GM06990 (cell line): ENCODE data around the gene KDELR1.

ENCODE experiments used
- DNase-seq: peaks from one replicate; pipeline ENCODE4 v3.0.0-alpha.2; 2011; ENCODE audit not compliant: insufficient read length; ENCODE audit errors: extremely low read depth
- H3K27me3 ChIP-seq: replicated peaks from 2 replicates; pipeline ENCODE4 v1.6.0; 2011; ENCODE audit warnings: low read length; ENCODE audit not compliant: control insufficient read depth, insufficient read depth
- H3K36me3 ChIP-seq: 2 replicates; pipeline ENCODE4 v1.5.1; 2011; ENCODE audit warnings: low read length; ENCODE audit not compliant: control insufficient read depth, insufficient read depth
- H3K4me3 ChIP-seq: replicated peaks from 2 replicates; pipeline ENCODE4 v1.5.1; 2011; ENCODE audit warnings: low read depth, mild to moderate bottlenecking, control low read depth, low read length
- TF ChIP-seq, protein P1 (sequence below): IDR thresholded peaks from 2 replicates; pipeline ENCODE4 v1.5.1; 2011; ENCODE audit warnings: low read length, control low read depth, mild to moderate bottlenecking, inconsistent platforms; ENCODE audit not compliant: insufficient read depth, poor library complexity, severe bottlenecking

Gene KDELR1

GRCh38 chr19:48421548-48421947 lies 30.2 kb upstream of the KDELR1 start:
- TF ChIP-seq, protein P1, sequence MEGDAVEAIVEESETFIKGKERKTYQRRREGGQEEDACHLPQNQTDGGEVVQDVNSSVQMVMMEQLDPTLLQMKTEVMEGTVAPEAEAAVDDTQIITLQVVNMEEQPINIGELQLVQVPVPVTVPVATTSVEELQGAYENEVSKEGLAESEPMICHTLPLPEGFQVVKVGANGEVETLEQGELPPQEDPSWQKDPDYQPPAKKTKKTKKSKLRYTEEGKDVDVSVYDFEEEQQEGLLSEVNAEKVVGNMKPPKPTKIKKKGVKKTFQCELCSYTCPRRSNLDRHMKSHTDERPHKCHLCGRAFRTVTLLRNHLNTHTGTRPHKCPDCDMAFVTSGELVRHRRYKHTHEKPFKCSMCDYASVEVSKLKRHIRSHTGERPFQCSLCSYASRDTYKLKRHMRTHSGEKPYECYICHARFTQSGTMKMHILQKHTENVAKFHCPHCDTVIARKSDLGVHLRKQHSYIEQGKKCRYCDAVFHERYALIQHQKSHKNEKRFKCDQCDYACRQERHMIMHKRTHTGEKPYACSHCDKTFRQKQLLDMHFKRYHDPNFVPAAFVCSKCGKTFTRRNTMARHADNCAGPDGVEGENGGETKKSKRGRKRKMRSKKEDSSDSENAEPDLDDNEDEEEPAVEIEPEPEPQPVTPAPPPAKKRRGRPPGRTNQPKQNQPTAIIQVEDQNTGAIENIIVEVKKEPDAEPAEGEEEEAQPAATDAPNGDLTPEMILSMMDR: no peak
- DNase-seq: no peak
- H3K36me3 ChIP-seq: no peaks in the 10 kb centered on the region

DNA sequence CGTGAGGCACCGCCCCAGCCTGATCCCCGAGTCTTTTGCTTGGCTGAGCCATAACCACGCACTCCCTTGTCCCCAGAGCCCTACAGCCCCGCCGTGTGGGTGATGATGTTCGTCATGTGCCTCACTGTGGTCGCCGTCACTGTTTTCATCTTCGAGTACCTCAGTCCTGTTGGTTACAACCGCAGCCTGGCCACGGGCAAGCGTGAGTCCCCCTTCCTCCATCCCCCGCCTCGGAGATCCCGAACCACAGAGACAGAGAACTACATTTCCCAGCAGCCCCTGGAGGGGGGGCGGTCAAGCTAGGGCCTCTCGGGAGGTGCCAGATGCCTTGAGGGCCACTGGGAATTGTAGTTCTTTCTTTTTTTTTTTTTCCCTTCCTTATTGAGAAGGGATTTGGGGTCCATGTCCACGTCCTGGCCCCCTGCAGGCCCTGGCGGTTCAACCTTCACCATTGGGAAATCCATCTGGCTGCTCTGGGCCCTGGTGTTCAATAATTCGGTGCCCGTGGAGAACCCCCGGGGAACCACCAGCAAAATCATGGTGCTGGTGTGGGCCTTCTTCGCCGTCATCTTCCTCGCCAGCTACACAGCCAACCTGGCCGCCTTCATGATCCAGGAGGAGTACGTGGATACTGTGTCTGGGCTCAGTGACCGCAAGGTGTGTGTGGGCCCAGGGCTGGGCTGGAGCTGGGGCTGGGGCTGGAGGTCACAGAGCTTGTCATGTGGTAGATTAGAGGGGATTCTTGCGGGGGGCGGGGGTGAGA lies 28.0 kb upstream of the KDELR1 start:
- Histone ChIP-seq H3K36me3 (no peaks in the 10 kb centered on the region), H3K4me3 (peak overlapping the region; percentile 47), H3K27me3 (no peaks in the 10 kb centered on the region)
- DNase-seq: peak; percentile 75
- TF ChIP-seq, protein P1: no peak

More at GRCh38 chr19:48421548-48421947, 30.2 kb upstream of the KDELR1 start:
- no peak overlapping the region for H3K4me3 ChIP-seq
- H3K27me3 ChIP-seq: no peaks in the 10 kb centered on the region

DNA sequence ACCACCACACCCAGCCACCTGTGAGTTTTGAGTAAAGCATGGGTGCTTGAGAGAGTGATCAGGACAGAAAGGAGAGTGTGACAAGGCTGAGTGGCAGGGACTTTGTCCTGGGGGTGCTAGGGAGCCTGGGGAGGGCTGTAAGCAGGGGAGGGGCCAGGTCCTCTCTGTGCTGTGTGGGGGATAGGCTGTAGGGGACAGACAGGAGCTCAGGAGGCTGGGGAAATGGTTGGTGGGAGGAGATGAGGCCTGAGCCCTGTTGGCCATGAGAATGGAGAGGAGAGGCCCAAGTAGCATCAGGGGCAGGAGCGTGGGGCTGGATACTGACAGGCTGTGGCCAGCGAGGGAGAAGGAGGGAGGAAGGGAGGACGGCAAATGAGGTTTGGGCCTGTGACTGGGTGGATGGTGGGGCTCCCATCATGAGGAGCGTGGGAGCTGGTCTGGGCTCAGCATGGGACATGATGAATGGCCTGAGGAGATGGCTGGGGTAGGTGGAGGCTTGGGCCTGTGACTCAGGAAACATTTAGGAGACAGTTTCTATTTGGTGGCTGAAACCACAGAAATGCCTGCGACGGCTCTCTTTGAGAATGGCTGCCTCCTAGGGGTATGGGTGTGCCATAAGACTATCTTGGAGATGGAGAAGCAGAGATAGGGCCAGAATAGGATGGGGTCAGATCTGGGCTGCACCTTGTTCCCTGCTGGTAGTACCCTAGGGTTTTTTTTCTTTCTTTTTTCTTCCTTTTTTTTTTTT lies 27.1 kb upstream of the KDELR1 start:
- TF ChIP-seq, protein P1: no peak
- Histone ChIP-seq H3K27me3 (no peaks in the 10 kb centered on the region), H3K4me3 (no peak overlapping the region), H3K36me3 (no peaks in the 10 kb centered on the region)
- no peak for DNase-seq

DNA sequence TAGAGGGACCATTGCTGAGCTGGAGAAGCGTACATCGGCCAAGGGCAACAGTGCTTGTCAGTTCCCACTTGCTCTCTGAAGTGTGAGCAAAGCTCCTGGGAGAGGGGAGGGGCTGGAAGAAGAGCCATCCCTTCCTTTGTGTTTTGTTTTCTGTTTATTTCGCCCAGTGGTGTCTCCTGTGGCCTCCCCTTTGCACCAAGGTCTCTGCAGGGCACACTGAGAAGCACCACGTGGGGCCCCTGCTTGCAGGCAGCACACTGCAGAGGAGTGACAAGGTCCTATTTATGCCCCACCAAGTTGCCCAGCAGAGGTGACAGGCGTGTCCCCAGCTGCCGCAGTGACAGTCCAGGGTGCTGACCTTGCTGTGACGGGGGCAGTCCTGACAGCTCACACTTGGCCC lies 26.1 kb upstream of the KDELR1 start:
- Histone ChIP-seq H3K27me3 (no peaks in the 10 kb centered on the region), H3K4me3 (no peak overlapping the region), H3K36me3 (no peaks in the 10 kb centered on the region)
- no peak for DNase-seq
- TF ChIP-seq, protein P1: no peak

GRCh38 chr19:48415806-48416221 lies 24.5 kb upstream of the KDELR1 start:
- TF ChIP-seq, protein P1: no peak
- Histone ChIP-seq H3K27me3 (no peaks in the 10 kb centered on the region), H3K4me3 (no peak overlapping the region), H3K36me3 (no peaks in the 10 kb centered on the region)
- DNase-seq: no peak
